NT2/D1 (cell line): ENCODE data around the gene BNC2.

Source experiments
- SUZ12 ChIP-seq: IDR thresholded peaks from 2 replicates; pipeline ENCODE4 v1.6.1; 2011; ENCODE audit not compliant: insufficient read length, insufficient read depth; ENCODE audit errors: extremely low read depth
- YY1 ChIP-seq: IDR thresholded peaks from 2 replicates; pipeline ENCODE4 v1.6.1; 2011; ENCODE audit not compliant: insufficient read length, insufficient read depth
- ZNF274 ChIP-seq: IDR thresholded peaks from 2 replicates; pipeline ENCODE4 v1.6.1; 2011; ENCODE audit warnings: mild to moderate bottlenecking, low read depth, low read length

DNA sequence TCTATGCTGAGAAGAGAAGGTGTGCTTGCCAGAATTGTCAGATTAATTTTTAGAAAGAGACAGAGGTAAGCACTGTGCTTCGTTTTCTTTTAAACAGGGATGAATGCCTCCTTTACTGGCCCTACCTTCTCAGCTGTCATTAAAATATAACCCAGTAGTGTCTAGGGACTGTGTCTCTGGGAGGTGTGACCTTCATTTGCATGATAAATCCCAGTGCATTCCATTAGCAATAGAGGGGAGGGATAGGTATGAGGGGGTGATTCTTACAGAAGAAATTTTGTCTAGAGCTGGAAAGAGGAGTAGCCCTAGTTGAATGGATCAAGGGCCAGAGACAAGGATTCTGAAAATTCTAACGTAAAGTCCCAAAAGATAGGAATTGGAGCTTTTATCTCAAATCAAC lies 351.5 kb downstream of the BNC2 start:
- TF ChIP-seq ZNF274 (no peak), SUZ12 (no peak), YY1 (no peak)
